ENCODE measurements around the gene SNAP29.
A peak's percentile ranks its signal among the peaks of the same experiment; 100 is the strongest.

SNAP29 gene

GRCh38 chr22:20940186-20940651 is 81.4 kb downstream of the SNAP29 start:
- Histone ChIP-seq H2BK5ac (ENCODE audit: low read depth, low read length, poor library complexity) (no peak overlapping the region), H2AFZ (ENCODE audit: insufficient read depth, low read length, poor library complexity) (no peak overlapping the region), H2BK120ac (ENCODE audit: insufficient read depth, low read length, poor library complexity) (no peak overlapping the region), H3K23ac (ENCODE audit: low read length) (no peak overlapping the region), H3K9ac (ENCODE audit: low read length) (no peak overlapping the region), H2BK12ac (ENCODE audit: low read length) (no peak overlapping the region), H4K91ac (ENCODE audit: low read depth, low read length) (no peak overlapping the region), H3K36me3 (ENCODE audit: control insufficient read depth in 1 of 2, insufficient read depth in 2 of 2, low read length in 2 of 2) (peaks cover 16 to 21% of the 10 kb centered on the region in 2 experiments), H3K4ac (ENCODE audit: low read depth, low read length) (peak overlapping the region; percentile 83), H3K79me2 (ENCODE audit: control insufficient read depth, insufficient read depth, low read length, poor library complexity) (peaks cover 29% of the 10 kb centered on the region), H3K4me1 (ENCODE audit: control insufficient read depth in 1 of 2, insufficient read depth in 2 of 2, low read length in 2 of 2) (peaks cover 4 to 7% of the 10 kb centered on the region in 2 experiments), H3K79me1 (ENCODE audit: low read length) (no peaks in the 10 kb centered on the region), H3K9me3 (ENCODE audit: insufficient read depth, low read depth, low read length) (no peaks in the 10 kb centered on the region), H3K27me3 (ENCODE audit: insufficient read depth, low read length) (no peaks in the 10 kb centered on the region), H4K12ac (ENCODE audit: low read depth, low read length) (no peak overlapping the region), H3K27ac (ENCODE audit: low read depth, low read length) (no peak overlapping the region), H3K14ac (ENCODE audit: low read length) (no peak overlapping the region), H3K4me3 (ENCODE audit: low read depth, low read length) (no peak overlapping the region), H2AK5ac (ENCODE audit: low read length) (no peak overlapping the region), H3K18ac (ENCODE audit: low read length) (no peak overlapping the region), H4K8ac (ENCODE audit: low read depth, low read length) (no peak overlapping the region), H3K4me2 (ENCODE audit: low read length) (no peak overlapping the region)
- no CpG with 5 or more reads among the region's 3 CpGs for WGBS (ENCODE audit: extremely low coverage, insufficient coverage, insufficient read length)
- DNase-seq: peak in 1 of 2 donors; percentile 73
